ENCODE data around the gene SLC19A1. TPM values are rescaled to one million over a fixed set of nuclear protein-coding genes. Genes with fewer than 3 reads are reported as not detected.

The SLC19A1 gene
- total RNA-seq, 2 donors from 2014 or later: 4.7 to 6.1 TPM

DNA sequence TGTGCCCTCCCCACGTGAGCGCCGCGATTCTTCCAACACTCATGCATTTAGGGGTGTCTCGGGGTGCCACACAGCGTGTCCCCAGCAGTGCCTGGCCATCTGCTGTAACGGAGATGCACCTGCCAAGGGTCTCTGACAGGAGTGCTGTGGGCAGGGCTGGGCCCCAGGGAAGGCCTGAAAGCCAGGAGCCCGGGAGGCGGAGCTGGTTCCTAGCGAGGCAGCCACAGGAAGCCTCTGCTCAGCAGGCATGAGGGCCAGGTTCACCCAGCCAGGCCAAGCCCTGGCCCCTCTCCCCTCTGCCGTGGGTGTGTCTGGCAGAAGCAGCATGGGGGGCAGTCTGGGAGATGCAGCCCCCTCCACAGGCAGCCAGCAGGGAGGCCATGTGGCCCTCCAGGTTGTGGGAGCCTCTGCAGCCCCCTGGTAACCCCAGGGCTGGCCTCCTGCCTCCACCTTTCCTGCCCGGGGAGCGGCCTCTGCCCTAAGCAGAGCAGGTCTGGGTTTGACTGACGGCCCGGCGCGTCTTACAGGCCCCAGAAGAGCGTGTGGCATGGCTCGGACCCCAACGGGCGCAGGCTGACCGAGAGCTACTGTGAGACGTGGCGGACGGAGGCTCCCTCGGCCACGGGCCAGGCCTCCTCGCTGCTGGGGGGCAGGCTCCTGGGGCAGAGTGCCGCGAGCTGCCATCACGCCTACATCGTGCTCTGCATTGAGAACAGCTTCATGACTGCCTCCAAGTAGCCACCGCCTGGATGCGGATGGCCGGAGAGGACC lies 30.4 kb downstream of the SLC19A1 start:
- Histone ChIP-seq H3K9me3 (no peaks in the 10 kb centered on the region), H3K36me3 (peaks cover 27% of the 10 kb centered on the region), H3K27me3 (replicated peaks; ENCODE audit: insufficient read depth) (no peaks in the 10 kb centered on the region), H3K4me1 (ENCODE audit: control insufficient read depth in 1 of 2, low read depth in 2 of 2) (no peaks in the 10 kb centered on the region), H3K27ac (no peak overlapping the region), H3K4me3 (no peak overlapping the region)
- ATAC-seq (ENCODE audit: insufficient number of reproducible peaks, low FRiP score, low read depth): no peak
- DNase-seq (ENCODE audit: low spot score): no peak
- no peak for TF ChIP-seq CTCF (IDR thresholded peaks at IDR 0.05)

- no peaks in the 10 kb centered on the region for H3K27me3 ChIP-seq (replicated peaks; ENCODE audit: insufficient read depth)
- no peak for DNase-seq (ENCODE audit: low spot score)
- no peak overlapping the region for H3K4me3 ChIP-seq
- H3K9me3 ChIP-seq: no peaks in the 10 kb centered on the region
- no peaks in the 10 kb centered on the region for H3K4me1 ChIP-seq (ENCODE audit: control insufficient read depth in 1 of 2, low read depth in 2 of 2)
- no peak overlapping the region for H3K27ac ChIP-seq
- no peak for ATAC-seq (ENCODE audit: insufficient number of reproducible peaks, low FRiP score, low read depth)
- TF ChIP-seq CTCF (IDR thresholded peaks at IDR 0.05): no peak
- peaks cover 27% of the 10 kb centered on the region for H3K36me3 ChIP-seq
Measured at GRCh38 chr21:45511007-45511406, 31.2 kb downstream of the SLC19A1 start.

DNA sequence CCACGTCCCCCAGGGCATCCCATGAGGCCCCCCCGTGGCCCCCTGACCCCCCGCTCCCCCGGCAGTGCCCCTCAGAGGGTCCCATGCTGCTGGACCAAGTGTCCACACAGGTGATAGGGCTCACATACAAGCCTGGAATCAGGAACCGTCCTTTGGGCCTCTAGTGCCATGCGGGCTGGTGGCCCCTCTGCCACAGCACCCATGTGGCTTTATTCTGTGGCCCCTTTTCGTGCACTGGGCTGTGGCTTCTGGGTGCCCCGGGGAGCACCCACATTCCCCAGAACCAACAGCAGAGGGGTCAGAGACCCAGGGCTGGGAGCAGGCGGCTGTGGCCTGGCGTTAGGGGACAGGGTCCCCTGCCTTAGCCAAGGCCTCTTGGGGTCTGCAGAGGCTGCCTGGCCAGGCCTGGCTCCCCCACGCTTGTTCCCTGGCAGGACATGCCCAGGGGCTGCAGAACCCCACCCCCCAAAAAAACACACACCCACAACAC lies 31.7 kb downstream of the SLC19A1 start:
- no peaks in the 10 kb centered on the region for H3K27me3 ChIP-seq (replicated peaks; ENCODE audit: insufficient read depth)
- no peak overlapping the region for H3K4me3 ChIP-seq
- no peak overlapping the region for H3K27ac ChIP-seq
- TF ChIP-seq CTCF (IDR thresholded peaks at IDR 0.05): no peak
- DNase-seq (ENCODE audit: low spot score) (no peak), ATAC-seq (ENCODE audit: insufficient number of reproducible peaks, low FRiP score, low read depth) (no peak)
- H3K4me1 ChIP-seq (ENCODE audit: control insufficient read depth in 1 of 2, low read depth in 2 of 2): no peaks in the 10 kb centered on the region
- H3K9me3 ChIP-seq: no peaks in the 10 kb centered on the region
- peaks cover 27% of the 10 kb centered on the region for H3K36me3 ChIP-seq

GRCh38 chr21:45509566-45510465 lies 32.4 kb downstream of the SLC19A1 start:
- Histone ChIP-seq H3K36me3 (peaks cover 33% of the 10 kb centered on the region), H3K4me3 (no peak overlapping the region), H3K27me3 (replicated peaks; ENCODE audit: insufficient read depth) (no peaks in the 10 kb centered on the region), H3K9me3 (no peaks in the 10 kb centered on the region), H3K27ac (no peak overlapping the region), H3K4me1 (ENCODE audit: control insufficient read depth in 1 of 2, low read depth in 2 of 2) (no peaks in the 10 kb centered on the region)
- TF ChIP-seq CTCF (IDR thresholded peaks at IDR 0.05): peak; percentile 10
- no peak for ATAC-seq (ENCODE audit: insufficient number of reproducible peaks, low FRiP score, low read depth)
- no peak for DNase-seq (ENCODE audit: low spot score)
